Gastroesophageal sphincter (tissue), 4 donors: ENCODE measurements around the gene LAS1L. TPM values are rescaled to one million over a fixed set of nuclear protein-coding genes. Genes with fewer than 3 reads are reported as not detected.
A peak's percentile ranks its signal among the peaks of the same experiment; 100 is the strongest.

Experiments used
- ATAC-seq: fragments of 150-250 bp; one replicate; pipeline ENCODE4 v1.9.1; 2016; ENCODE audit warnings: mild to moderate bottlenecking, moderate library complexity
- H3K27ac ChIP-seq, 4 donors: fragments of 200-600 bp; sonication (generic) in 3 of 4; 1 replicate in 3 of 4; 2 replicates in 1 of 4; pipeline ENCODE4 v1.5.1; 2016 to 2019
- H3K27me3 ChIP-seq: fragments of 200-600 bp; sonication (generic); one replicate; pipeline ENCODE4 v1.5.1; 2019
- H3K36me3 ChIP-seq, 2 donors: fragments of 200-600 bp; sonication (generic); one replicate each; pipeline ENCODE4 v1.5.1; 2019; ENCODE audit warnings: control low read depth in 1 of 2
- H3K4me1 ChIP-seq, 3 donors: fragments of 200-600 bp; sonication (generic); 1 replicate in 2 of 3; 2 replicates in 1 of 3; pipeline ENCODE4 v1.5.1; 2016 to 2019; ENCODE audit warnings: control low read depth in 2 of 3
- H3K4me3 ChIP-seq, 2 donors: fragments of 200-600 bp; sonication (generic); one replicate each; pipeline ENCODE4 v1.5.1; 2019; ENCODE audit warnings: mild to moderate bottlenecking in 1 of 2, moderate library complexity in 1 of 2
- H3K9me3 ChIP-seq, 3 donors: fragments of 200-600 bp; sonication (generic); one replicate each; pipeline ENCODE4 v1.5.1; 2017 to 2019; ENCODE audit warnings: control low read depth in 2 of 3
- EP300 ChIP-seq: sonication (generic); formaldehyde crosslinking; IDR thresholded peaks from one replicate; pipeline ENCODE4 v1.6.1; 2017; ENCODE audit warnings: antibody characterized with exemption, mild to moderate bottlenecking
- POLR2A ChIP-seq, 2 donors: fragments of 450-650 bp; IDR thresholded peaks; one replicate each; pipeline ENCODE4 v1.6.1; 2017; ENCODE audit warnings: antibody characterized with exemption in 2 of 2, mild to moderate bottlenecking in 2 of 2, moderate library complexity in 1 of 2
- POLR2AphosphoS5 ChIP-seq: sonication (generic); formaldehyde crosslinking; IDR thresholded peaks from one replicate; pipeline ENCODE4 v1.6.1; 2017; ENCODE audit warnings: antibody characterized with exemption
- WGBS, 2 donors: methylation state at CpG; one replicate each; pipeline ENCODE4 v1.1.5; 2018; ENCODE audit warnings: low coverage in 1 of 2; 5-methylcytosine and 5-hydroxymethylcytosine counted together
- total RNA-seq, 4 donors: library from RNA; depleted of rRNA; stranded (reverse); fragments of >200 nt; gene quantifications; one replicate each; pipeline ENCODE4 v1.1.0, GENCODE V29; 2016
- TF ChIP-seq, protein P1 (sequence below), 4 experiments: fragments of 200-600 bp in 2 of 4; fragments of 450-650 bp in 2 of 4; sonication (generic) in 1 of 4; IDR thresholded peaks; one replicate each; pipeline ENCODE4 v1.5.1; 2017 to 2019; ENCODE audit warnings: antibody characterized with exemption in 4 of 4, mild to moderate bottlenecking in 2 of 4, moderate library complexity in 2 of 4

The LAS1L gene
- 10 to 100 TPM; 21.3 to 30.3 (median 21.9) TPM for total RNA-seq

- Histone ChIP-seq H3K4me1 (peaks cover 0 to 18% (median 3%) of the 10 kb centered on the region in 3 donors), H3K36me3 (peaks cover 0 to 28% of the 10 kb centered on the region in 2 donors), H3K9me3 (no peaks in the 10 kb centered on the region), H3K4me3 (peak within 1 kb of the TSS; percentile 76 to 98), H3K27me3 (no peaks in the 10 kb centered on the region), H3K27ac (peak within 1 kb of the TSS; percentile 51 to 81 (median 77))
- whole genome bisulfite sequencing, 2 donors = 40 to 53% methylated on average over 1 to 3 of the region's 50 CpGs
- ATAC-seq = peak; percentile 99
- TF ChIP-seq EP300 = no peak
- TF ChIP-seq POLR2AphosphoS5 = peak; percentile 78
- TF ChIP-seq, protein P1, sequence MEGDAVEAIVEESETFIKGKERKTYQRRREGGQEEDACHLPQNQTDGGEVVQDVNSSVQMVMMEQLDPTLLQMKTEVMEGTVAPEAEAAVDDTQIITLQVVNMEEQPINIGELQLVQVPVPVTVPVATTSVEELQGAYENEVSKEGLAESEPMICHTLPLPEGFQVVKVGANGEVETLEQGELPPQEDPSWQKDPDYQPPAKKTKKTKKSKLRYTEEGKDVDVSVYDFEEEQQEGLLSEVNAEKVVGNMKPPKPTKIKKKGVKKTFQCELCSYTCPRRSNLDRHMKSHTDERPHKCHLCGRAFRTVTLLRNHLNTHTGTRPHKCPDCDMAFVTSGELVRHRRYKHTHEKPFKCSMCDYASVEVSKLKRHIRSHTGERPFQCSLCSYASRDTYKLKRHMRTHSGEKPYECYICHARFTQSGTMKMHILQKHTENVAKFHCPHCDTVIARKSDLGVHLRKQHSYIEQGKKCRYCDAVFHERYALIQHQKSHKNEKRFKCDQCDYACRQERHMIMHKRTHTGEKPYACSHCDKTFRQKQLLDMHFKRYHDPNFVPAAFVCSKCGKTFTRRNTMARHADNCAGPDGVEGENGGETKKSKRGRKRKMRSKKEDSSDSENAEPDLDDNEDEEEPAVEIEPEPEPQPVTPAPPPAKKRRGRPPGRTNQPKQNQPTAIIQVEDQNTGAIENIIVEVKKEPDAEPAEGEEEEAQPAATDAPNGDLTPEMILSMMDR (IDR thresholded peaks at IDR 0.05) = no peak
- TF ChIP-seq POLR2A (IDR thresholded peaks at IDR 0.05) = peak in 1 of 2 donors; percentile 42
Observed at GRCh38 chrX:65534450-65535292, at the start of gene LAS1L. TSS of gene LAS1L (minus strand) at chrX:65534787. CDS start at chrX:65534715, 72 bp downstream.

DNA sequence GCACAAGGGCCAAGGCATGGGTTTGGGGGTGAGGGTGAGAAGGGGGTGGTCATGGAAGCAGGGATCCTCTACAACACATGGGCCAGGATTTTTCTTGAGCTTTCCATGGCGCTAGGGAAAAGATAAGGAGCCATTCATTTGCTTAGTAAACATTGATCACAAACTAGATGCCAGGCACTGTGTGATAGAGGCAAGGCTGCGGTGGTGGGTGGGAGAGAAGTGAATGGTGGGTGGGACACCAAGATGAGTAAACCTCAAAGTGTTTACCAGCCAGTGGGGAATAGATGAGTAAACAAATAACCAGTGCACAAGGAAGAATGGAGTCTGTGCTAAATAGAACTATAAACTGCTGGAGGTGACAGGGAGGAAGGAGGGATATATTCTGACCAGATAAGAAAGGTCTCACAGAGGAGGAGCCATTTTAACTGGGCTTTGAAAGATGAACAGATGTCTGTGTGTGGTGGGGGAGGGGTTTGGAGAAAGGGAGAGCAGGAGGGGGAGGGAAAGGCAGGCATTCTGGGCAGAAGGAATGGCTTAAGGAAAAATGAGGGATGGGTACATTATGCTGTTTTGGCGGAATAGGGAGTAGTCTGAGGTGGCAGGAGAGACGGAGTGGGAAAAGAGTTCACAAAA is 48.0 kb upstream of the LAS1L start:
- Histone ChIP-seq H3K27ac (no peak overlapping the region), H3K27me3 (no peaks in the 10 kb centered on the region), H3K4me1 (no peaks in the 10 kb centered on the region), H3K36me3 (no peaks in the 10 kb centered on the region), H3K4me3 (no peak overlapping the region), H3K9me3 (no peaks in the 10 kb centered on the region)
- TF ChIP-seq EP300 (no peak), POLR2A (IDR thresholded peaks at IDR 0.05) (no peak), POLR2AphosphoS5 (no peak)
- TF ChIP-seq, protein P1 (IDR thresholded peaks at IDR 0.05) = no peak
- ATAC-seq = no peak
- 84 to 90% methylated on average over 3 of the region's 4 CpGs for WGBS, 2 donors

GRCh38 chrX:65581661-65582339 is 47.2 kb upstream of the LAS1L start:
- ATAC-seq = peak; percentile 73
- WGBS, 2 donors = 0 to 12% methylated on average over 5 to 7 of the region's 12 CpGs
- Histone ChIP-seq H3K27me3 (no peaks in the 10 kb centered on the region), H3K27ac (no peak overlapping the region), H3K4me1 (no peaks in the 10 kb centered on the region), H3K9me3 (no peaks in the 10 kb centered on the region), H3K4me3 (no peak overlapping the region), H3K36me3 (no peaks in the 10 kb centered on the region)
- TF ChIP-seq, protein P1 (IDR thresholded peaks at IDR 0.05) = peak; percentile 61 to 84 (median 66)
- TF ChIP-seq POLR2AphosphoS5 (no peak), EP300 (no peak)

- Histone ChIP-seq H3K4me1 (no peaks in the 10 kb centered on the region), H3K27me3 (no peaks in the 10 kb centered on the region), H3K36me3 (no peaks in the 10 kb centered on the region), H3K27ac (no peak overlapping the region), H3K4me3 (no peak overlapping the region), H3K9me3 (no peaks in the 10 kb centered on the region)
- ATAC-seq = no peak
- TF ChIP-seq POLR2A (IDR thresholded peaks at IDR 0.05) = no peak
- TF ChIP-seq, protein P1 (IDR thresholded peaks at IDR 0.05) = no peak
- TF ChIP-seq POLR2AphosphoS5 = no peak
- no peak for TF ChIP-seq EP300
Observed at GRCh38 chrX:65578346-65578745, 43.8 kb upstream of the LAS1L start.
